OCI-LY3 (cell line): ENCODE measurements around the gene ASPG.

Source experiments
- H2AFZ ChIP-seq: fragments of 200-600, 300-600 bp; shearing (Covaris generic); 2 replicates; pipeline ENCODE4 v1.6.0; 2014; ENCODE audit warnings: antibody characterized with exemption, low read depth, low read length
- H3K27ac ChIP-seq: fragments of 200-600, 300-600 bp; sonication (generic); 2 replicates; pipeline ENCODE4 v1.5.1; 2014; ENCODE audit warnings: mild to moderate bottlenecking, low read length, moderate library complexity, mixed read lengths
- H3K27me3 ChIP-seq: fragments of 200-600, 300-600 bp; sonication (generic); 2 replicates; pipeline ENCODE4 v1.6.1; 2014; ENCODE audit warnings: low read depth, low read length, mixed read lengths
- H3K36me3 ChIP-seq: fragments of 200-600, 300-600 bp; sonication (generic); replicated peaks from 2 replicates; pipeline ENCODE3; 2014; ENCODE audit warnings: low read depth, low read length, mixed read lengths
- H3K4me1 ChIP-seq: fragments of 300-600, 200-600 bp; sonication (generic); 2 replicates; pipeline ENCODE4 v1.6.1; 2014; ENCODE audit warnings: low read length, mixed read lengths
- H3K4me2 ChIP-seq: fragments of 200-600, 300-600 bp; sonication (generic); 2 replicates; pipeline ENCODE4 v1.6.1; 2014; ENCODE audit warnings: low read length, mixed read lengths
- H3K4me3 ChIP-seq: fragments of 300-600, 200-600 bp; sonication (generic); 2 replicates; pipeline ENCODE4 v1.5.1; 2014; ENCODE audit warnings: antibody characterized with exemption, mild to moderate bottlenecking, low read length, moderate library complexity
- H3K79me2 ChIP-seq: fragments of 300-600, 200-600 bp; shearing (Covaris generic); 2 replicates; pipeline ENCODE4 v1.6.1; 2014; ENCODE audit warnings: mild to moderate bottlenecking, low read length, mixed read lengths
- H3K9ac ChIP-seq: fragments of 300-600, 200-600 bp; shearing (Covaris generic); 2 replicates; pipeline ENCODE4 v1.6.0; 2014; ENCODE audit warnings: mild to moderate bottlenecking, low read length, moderate library complexity
- H3K9me3 ChIP-seq: fragments of 200-600, 300-600 bp; shearing (Covaris generic); 2 replicates; pipeline ENCODE4 v1.6.1; 2014; ENCODE audit warnings: low read length, mixed read lengths; ENCODE audit not compliant: insufficient read depth
- H4K20me1 ChIP-seq: fragments of 200-600, 300-600 bp; sonication (generic); 2 replicates; pipeline ENCODE4 v1.6.1; 2016; ENCODE audit warnings: low read length, mixed read lengths; ENCODE audit not compliant: insufficient read depth
- EZH2phosphoT487 ChIP-seq: fragments of 200-600 bp; shearing (Covaris generic); IDR thresholded peaks from 2 replicates; pipeline ENCODE4 v1.6.1; 2018; ENCODE audit warnings: antibody characterized with exemption, mixed run types, low read depth
- TF ChIP-seq, protein P1 (sequence below): fragments of 200-600, 300-600 bp; sonication (generic); IDR thresholded peaks from 2 replicates; pipeline ENCODE4 v1.5.1; 2014; ENCODE audit warnings: antibody characterized with exemption, low read length, low read depth

ASPG gene

DNA sequence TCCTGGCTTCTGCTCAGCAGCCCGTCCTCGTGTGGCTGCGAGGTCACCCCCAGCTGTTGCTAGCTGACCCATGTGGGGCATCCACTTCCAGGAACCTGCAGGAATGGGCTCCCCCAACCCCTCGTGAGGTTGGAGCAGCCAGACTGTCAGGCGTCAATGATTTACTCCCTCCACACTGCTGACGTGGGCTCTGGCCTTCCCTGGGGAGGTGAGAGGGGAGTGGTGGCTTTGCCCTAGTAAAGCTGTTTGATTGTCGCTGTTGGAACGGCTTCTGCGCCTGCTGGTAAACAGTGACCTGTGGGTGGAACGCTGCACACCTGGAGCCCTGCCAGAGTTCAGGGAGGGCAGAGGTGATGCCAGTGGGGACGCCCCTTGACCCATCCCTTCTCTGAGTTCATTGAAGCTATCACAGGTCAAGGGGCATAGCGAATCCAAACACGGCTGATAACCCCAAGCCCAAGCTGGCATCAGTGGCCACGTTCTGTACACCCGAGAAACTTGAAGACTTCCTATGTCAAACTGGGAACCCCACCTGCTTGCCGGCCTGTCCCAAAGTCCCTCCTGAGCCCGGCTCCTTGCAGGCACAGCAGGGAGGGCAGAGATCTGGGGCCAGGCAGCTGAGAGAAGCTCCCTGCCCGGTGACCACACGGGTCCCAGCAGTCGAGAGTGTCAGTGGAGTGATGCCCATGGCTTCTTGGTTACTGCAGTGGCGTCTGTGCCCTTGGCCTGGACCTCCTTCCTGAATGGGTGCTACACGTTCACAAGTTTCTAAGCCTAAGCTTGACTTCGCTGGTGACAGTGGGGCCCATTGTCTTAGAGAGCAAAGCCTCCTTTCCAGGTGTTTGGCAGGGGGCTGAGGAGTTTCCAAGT, 2.7 kb downstream of the ASPG start:
- TF ChIP-seq, protein P1, sequence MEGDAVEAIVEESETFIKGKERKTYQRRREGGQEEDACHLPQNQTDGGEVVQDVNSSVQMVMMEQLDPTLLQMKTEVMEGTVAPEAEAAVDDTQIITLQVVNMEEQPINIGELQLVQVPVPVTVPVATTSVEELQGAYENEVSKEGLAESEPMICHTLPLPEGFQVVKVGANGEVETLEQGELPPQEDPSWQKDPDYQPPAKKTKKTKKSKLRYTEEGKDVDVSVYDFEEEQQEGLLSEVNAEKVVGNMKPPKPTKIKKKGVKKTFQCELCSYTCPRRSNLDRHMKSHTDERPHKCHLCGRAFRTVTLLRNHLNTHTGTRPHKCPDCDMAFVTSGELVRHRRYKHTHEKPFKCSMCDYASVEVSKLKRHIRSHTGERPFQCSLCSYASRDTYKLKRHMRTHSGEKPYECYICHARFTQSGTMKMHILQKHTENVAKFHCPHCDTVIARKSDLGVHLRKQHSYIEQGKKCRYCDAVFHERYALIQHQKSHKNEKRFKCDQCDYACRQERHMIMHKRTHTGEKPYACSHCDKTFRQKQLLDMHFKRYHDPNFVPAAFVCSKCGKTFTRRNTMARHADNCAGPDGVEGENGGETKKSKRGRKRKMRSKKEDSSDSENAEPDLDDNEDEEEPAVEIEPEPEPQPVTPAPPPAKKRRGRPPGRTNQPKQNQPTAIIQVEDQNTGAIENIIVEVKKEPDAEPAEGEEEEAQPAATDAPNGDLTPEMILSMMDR, result no peak
- no peak for TF ChIP-seq EZH2phosphoT487
- Histone ChIP-seq H3K9ac (no peak overlapping the region), H3K4me3 (no peak overlapping the region), H3K9me3 (no peaks in the 10 kb centered on the region), H3K4me1 (no peaks in the 10 kb centered on the region), H3K27ac (no peak overlapping the region), H3K36me3 (no peaks in the 10 kb centered on the region), H2AFZ (no peak overlapping the region), H4K20me1 (no peaks in the 10 kb centered on the region), H3K27me3 (no peaks in the 10 kb centered on the region), H3K79me2 (no peaks in the 10 kb centered on the region), H3K4me2 (no peak overlapping the region)

DNA sequence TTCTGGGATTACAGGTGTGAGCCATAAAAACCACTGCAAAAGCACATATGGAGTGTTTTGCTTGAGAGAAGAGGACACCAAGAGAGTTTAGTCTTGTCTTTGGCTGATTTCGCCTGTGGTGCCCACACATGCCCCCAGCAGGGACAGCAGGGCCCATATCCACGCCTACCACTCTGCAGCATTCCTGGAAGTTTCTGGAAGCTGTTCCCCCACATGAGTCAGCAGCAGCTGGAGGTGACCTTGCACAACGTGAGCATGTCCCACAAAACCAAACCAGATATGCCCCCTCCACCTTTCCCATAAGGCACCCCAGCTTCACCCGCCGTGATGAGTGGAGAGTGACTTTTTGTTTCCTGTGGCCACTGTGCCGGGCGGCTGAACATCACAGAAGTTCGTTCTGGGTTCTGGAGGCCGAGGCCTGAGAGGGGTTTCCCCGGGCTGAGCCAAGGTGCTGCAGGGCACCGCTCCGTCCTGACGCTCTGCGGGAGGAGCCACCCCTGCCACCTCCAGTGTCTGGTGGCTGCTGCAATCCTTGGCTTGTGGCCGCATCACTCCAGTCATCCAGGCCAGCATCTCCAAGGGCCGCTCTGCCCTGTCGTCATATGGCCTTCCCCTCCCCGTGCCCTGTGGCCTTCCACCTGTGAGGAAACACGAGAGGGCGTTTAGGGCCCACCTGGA, 4.7 kb downstream of the ASPG start:
- Histone ChIP-seq H2AFZ (no peak overlapping the region), H3K36me3 (no peaks in the 10 kb centered on the region), H3K4me1 (peaks cover 6% of the 10 kb centered on the region; the same call in 1 of the 2 replicates), H3K4me3 (no peak overlapping the region), H3K9me3 (no peaks in the 10 kb centered on the region), H3K27me3 (no peaks in the 10 kb centered on the region), H3K9ac (no peak overlapping the region), H3K4me2 (no peak overlapping the region), H3K79me2 (no peaks in the 10 kb centered on the region), H4K20me1 (no peaks in the 10 kb centered on the region), H3K27ac (no peak overlapping the region)
- no peak for TF ChIP-seq EZH2phosphoT487
- TF ChIP-seq, protein P1, result no peak

DNA sequence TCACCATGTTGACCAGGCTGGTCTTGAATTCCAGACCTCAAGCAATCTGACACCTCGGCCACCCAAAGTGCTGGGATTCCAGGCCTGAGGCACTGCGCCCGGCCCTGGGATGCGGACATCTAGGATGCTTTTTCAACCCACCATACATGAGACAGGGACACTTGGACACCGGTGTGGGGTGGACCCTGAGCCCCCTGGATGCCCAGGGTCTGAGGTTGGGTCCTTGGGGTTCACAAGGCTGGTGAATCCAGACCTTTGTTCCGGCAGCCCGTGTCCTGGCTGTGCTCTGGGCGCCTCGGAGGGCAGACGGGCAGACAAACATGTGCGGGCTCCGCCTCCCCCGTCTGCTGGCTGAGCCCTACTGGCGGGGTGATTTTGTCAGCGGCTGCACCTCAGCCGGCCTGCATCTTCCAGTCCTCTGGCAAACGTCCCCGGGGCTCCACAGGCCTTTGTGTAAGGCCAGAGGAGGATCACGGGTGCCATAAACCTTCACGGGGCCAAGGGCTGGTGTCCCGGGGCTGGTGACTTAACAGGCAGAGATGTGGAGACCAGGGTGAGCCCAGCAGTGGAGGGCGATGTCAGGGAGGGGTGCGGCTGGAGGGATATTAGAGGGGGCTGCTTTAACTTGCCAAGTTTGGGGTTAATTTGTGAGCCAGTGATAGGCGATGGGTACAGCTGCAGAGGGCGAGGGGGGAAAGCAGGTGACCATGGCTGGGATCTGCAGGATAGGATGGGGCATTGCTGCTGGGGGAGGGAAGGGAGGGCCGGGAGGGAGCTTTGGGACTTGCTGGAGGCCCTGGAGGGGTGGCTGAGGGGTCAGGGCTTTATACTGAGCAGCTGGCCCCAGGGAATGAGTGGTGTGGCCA, 5.8 kb downstream of the ASPG start:
- Histone ChIP-seq H3K36me3 (no peaks in the 10 kb centered on the region), H3K4me1 (peaks cover 6% of the 10 kb centered on the region; the same call in 1 of the 2 replicates), H2AFZ (no peak overlapping the region), H3K27me3 (no peaks in the 10 kb centered on the region), H4K20me1 (no peaks in the 10 kb centered on the region), H3K4me2 (no peak overlapping the region), H3K79me2 (no peaks in the 10 kb centered on the region), H3K4me3 (no peak overlapping the region), H3K27ac (no peak overlapping the region), H3K9ac (no peak overlapping the region), H3K9me3 (no peaks in the 10 kb centered on the region)
- TF ChIP-seq EZH2phosphoT487, result no peak
- TF ChIP-seq, protein P1, result no peak
